PC-3 (cell line): ENCODE results near the gene MOK.

Experiments
- CTCF ChIP-seq: fragments of 300-600 bp; sonication (generic); conservative IDR thresholded peaks from 2 replicates; pipeline ENCODE4 v1.5.1; 2017; ENCODE audit warnings: antibody characterized with exemption, low read depth, mild to moderate bottlenecking, low read length
- EZH2phosphoT487 ChIP-seq: fragments of 300-600 bp; sonication (generic); IDR thresholded peaks from 2 replicates; pipeline ENCODE4 v1.6.1; 2018; ENCODE audit warnings: mild to moderate bottlenecking, antibody characterized with exemption, low read length, borderline replicate concordance

- TF ChIP-seq CTCF, result no peak
- TF ChIP-seq EZH2phosphoT487, result no peak
Observed at GRCh38 chr14:102272392-102272791, 32.6 kb downstream of the MOK start.
